CD4-positive, alpha-beta T cell (primary cell): ENCODE measurements around the gene SIRPB2. TPM values are rescaled to one million over a fixed set of nuclear protein-coding genes. Genes with fewer than 3 reads are reported as not detected.

Experiments
- ATAC-seq: fragments of 200-7000 bp; cut with Tn5 transposase; one replicate; pipeline ENCODE4 v1.10.0; 2022; ENCODE audit warnings: mild to moderate bottlenecking; ENCODE audit not compliant: poor library complexity
- CTCF ChIA-PET: fragments of 350-600 bp; sonication (Branson Sonifier 250); formaldehyde crosslinking; loops from one replicate; lab custom pipeline; 2021; ENCODE audit warnings: antibody characterized with exemption, inconsistent platforms; lab: Charles Lee
- POLR2A ChIA-PET: fragments of 350-600 bp; sonication (Branson Sonifier 250); formaldehyde crosslinking; loops from one replicate; lab custom pipeline; 2021; ENCODE audit warnings: antibody characterized with exemption, inconsistent platforms; lab: Charles Lee
- DNase-seq, 14 experiments: peaks; one replicate each; pipeline ENCODE4 v3.0.0-alpha.2; 2013 to 2020; ENCODE audit warnings: mixed read lengths in 2 of 14
- H3K27ac ChIP-seq, 2 donors: one replicate each; pipeline versions ENCODE4 v1.5.1 to v1.7.0; 2013; ENCODE audit warnings: low read length in 2 of 2, low read depth in 1 of 2, mild to moderate bottlenecking in 1 of 2
- H3K27me3 ChIP-seq, 2 experiments: 1 replicate in 1 of 2; 2 replicates in 1 of 2; pipeline versions ENCODE4 v1.6.1 to v1.7.0; 2013; ENCODE audit warnings: low read length in 2 of 2, control low read depth in 1 of 2, mild to moderate bottlenecking in 1 of 2, moderate library complexity in 1 of 2; ENCODE audit not compliant: insufficient read depth in 2 of 2, control insufficient read depth in 1 of 2
- H3K36me3 ChIP-seq: one replicate; pipeline ENCODE4 v1.6.1; 2013; ENCODE audit warnings: low read length, control low read depth; ENCODE audit not compliant: insufficient read depth
- H3K4me1 ChIP-seq: one replicate; pipeline ENCODE4 v1.6.1; 2013; ENCODE audit warnings: low read length, control low read depth; ENCODE audit not compliant: insufficient read depth
- H3K4me3 ChIP-seq: one replicate; pipeline ENCODE4 v1.5.1; 2013; ENCODE audit warnings: mild to moderate bottlenecking, low read length, moderate library complexity
- H3K9me3 ChIP-seq, 2 experiments: 1 replicate in 1 of 2; 2 replicates in 1 of 2; pipeline versions ENCODE4 v1.6.1 to v1.7.0; 2013; ENCODE audit warnings: low read length in 2 of 2, mild to moderate bottlenecking in 2 of 2, control low read depth in 1 of 2, moderate library complexity in 1 of 2; ENCODE audit not compliant: control insufficient read depth in 1 of 2, insufficient read depth in 1 of 2
- H3K27ac Mint-ChIP-seq: one replicate; pipeline ENCODE4 v1.8.0; 2020; ENCODE audit warnings: mixed read lengths
- H3K27me3 Mint-ChIP-seq: one replicate; pipeline ENCODE4 v1.8.0; 2021; ENCODE audit warnings: mixed read lengths
- H3K36me3 Mint-ChIP-seq: one replicate; pipeline ENCODE4 v1.8.0; 2021; ENCODE audit warnings: low read depth, mixed read lengths
- H3K4me1 Mint-ChIP-seq: one replicate; pipeline ENCODE4 v1.8.0; 2021; ENCODE audit warnings: low read depth, mixed read lengths
- H3K4me3 Mint-ChIP-seq: one replicate; pipeline ENCODE4 v1.8.0; 2020; ENCODE audit warnings: mild to moderate bottlenecking, mixed read lengths
- H3K9me3 Mint-ChIP-seq: one replicate; pipeline ENCODE4 v1.8.0; 2020; ENCODE audit warnings: mixed read lengths
- CTCF ChIP-seq: fragments of 200-600 bp; IDR thresholded peaks from one replicate; pipeline ENCODE4 v1.8.0; 2022; ENCODE audit warnings: antibody characterized with exemption, mild to moderate bottlenecking
- intact Hi-C, 2 experiments: fragments of 100-400 bp; cut with DNase I in 1 of 2; cut with micrococcal nuclease in 1 of 2; formaldehyde crosslinking; loops; one replicate each; pipeline versions ENCODE4 v1.15.1 to v1.9.0; 2023 to 2025; cut with DNase I, micrococcal nuclease
- total RNA-seq, 174 experiments: library from RNA in 2 of 174; stranded (reverse) in 2 of 174; gene quantifications; one replicate each; pipeline ENCODE4 v1.2.3 and lab custom pipeline; 2021 to 2026

Gene SIRPB2
- total RNA-seq, 2 experiments from 2014 or later: 0.20 to 0.49 TPM

GRCh38 chr20:1472556-1473245 lies 18.5 kb downstream of the SIRPB2 start:
- no peak for TF ChIP-seq CTCF
- DNase-seq (peak in 2 of 14 experiments; percentile 5 to 35), ATAC-seq (no peak)
- no peak overlapping the region for H3K4me3 ChIP-seq
- POLR2A ChIA-PET: no interaction called here
- Mint-ChIP-seq H3K4me3 (no peak overlapping the region), H3K36me3 (no peaks in the 10 kb centered on the region), H3K9me3 (no peaks in the 10 kb centered on the region), H3K4me1 (peaks cover 6% of the 10 kb centered on the region), H3K27ac (no peak overlapping the region), H3K27me3 (peaks cover 15% of the 10 kb centered on the region)
- no peaks in the 10 kb centered on the region for H3K9me3 ChIP-seq
- intact Hi-C loops: no loop called here
- H3K36me3 ChIP-seq: no peaks in the 10 kb centered on the region
- H3K4me1 ChIP-seq: peaks cover 2% of the 10 kb centered on the region
- H3K27ac ChIP-seq: no peak overlapping the region
- CTCF ChIA-PET: interaction anchor here (1.8 kb wide), 1 partner anchor 31 kb away, joined by 5 read pairs; no protein-coding TSS in a partner anchor
- peaks cover 0 to 5% of the 10 kb centered on the region in 2 experiments for H3K27me3 ChIP-seq

GRCh38 chr20:1471242-1471641 lies 20.0 kb downstream of the SIRPB2 start:
- ChIA-PET CTCF (no interaction called here), POLR2A (no interaction called here)
- peaks cover 11% of the 10 kb centered on the region for H3K4me1 ChIP-seq
- Mint-ChIP-seq H3K4me3 (no peak overlapping the region), H3K27ac (no peak overlapping the region), H3K4me1 (peaks cover 15% of the 10 kb centered on the region), H3K27me3 (peaks cover 15% of the 10 kb centered on the region), H3K9me3 (no peaks in the 10 kb centered on the region), H3K36me3 (no peaks in the 10 kb centered on the region)
- H3K36me3 ChIP-seq: no peaks in the 10 kb centered on the region
- no peak for DNase-seq
- H3K9me3 ChIP-seq: no peaks in the 10 kb centered on the region
- TF ChIP-seq CTCF: no peak
- H3K27me3 ChIP-seq: peaks cover 0 to 5% of the 10 kb centered on the region in 2 experiments
- no peak for ATAC-seq
- H3K27ac ChIP-seq: no peak overlapping the region
- intact Hi-C loops: no loop called here
- H3K4me3 ChIP-seq: no peak overlapping the region

- Mint-ChIP-seq H3K9me3 (no peaks in the 10 kb centered on the region), H3K27me3 (peaks cover 15% of the 10 kb centered on the region), H3K4me1 (peaks cover 25% of the 10 kb centered on the region), H3K4me3 (no peak overlapping the region), H3K36me3 (peaks cover 7% of the 10 kb centered on the region), H3K27ac (no peak overlapping the region)
- no peak for ATAC-seq
- Histone ChIP-seq H3K9me3 (no peaks in the 10 kb centered on the region), H3K27me3 (peaks cover 0 to 5% of the 10 kb centered on the region in 2 experiments), H3K4me3 (no peak overlapping the region), H3K27ac (no peak overlapping the region), H3K36me3 (no peaks in the 10 kb centered on the region), H3K4me1 (peaks cover 22% of the 10 kb centered on the region)
- intact Hi-C loops: loop anchor here in 1 of 2 experiments (5.0 to 10.0 kb wide), 2 partner anchors 635 to 1002 kb away; partner anchors contain the start of genes FAM110A and SNRPB
- no peak for TF ChIP-seq CTCF
- DNase-seq: peak in 4 of 14 experiments; percentile 11 to 60 (median 26)
- ChIA-PET POLR2A (interaction anchor here (0.6 kb wide), 1 partner anchor 20 kb away, joined by 3 read pairs; no protein-coding TSS in a partner anchor), CTCF (no interaction called here)
Observed at GRCh38 chr20:1469925-1470571, 21.2 kb downstream of the SIRPB2 start.
